ENCODE measurements around the gene SEMA3F.

The SEMA3F gene

DNA sequence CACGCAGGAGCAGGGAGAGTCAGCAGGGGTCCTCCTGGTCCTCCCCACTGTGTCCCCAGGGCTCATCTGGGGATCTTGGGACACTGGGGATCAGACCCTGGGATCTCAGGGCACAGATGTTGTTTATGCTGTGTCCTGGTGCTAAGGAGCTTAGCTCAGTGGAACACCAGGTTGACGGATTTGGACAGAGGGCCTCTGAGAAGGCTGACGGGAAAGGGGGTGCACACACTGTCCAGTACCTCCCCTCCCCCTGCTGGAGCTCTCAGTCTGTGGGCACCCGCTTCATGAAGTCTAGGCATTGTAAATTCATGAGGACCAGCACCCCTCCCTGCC is 21.9 kb upstream of the SEMA3F start:
- no peak for DNase-seq

DNA sequence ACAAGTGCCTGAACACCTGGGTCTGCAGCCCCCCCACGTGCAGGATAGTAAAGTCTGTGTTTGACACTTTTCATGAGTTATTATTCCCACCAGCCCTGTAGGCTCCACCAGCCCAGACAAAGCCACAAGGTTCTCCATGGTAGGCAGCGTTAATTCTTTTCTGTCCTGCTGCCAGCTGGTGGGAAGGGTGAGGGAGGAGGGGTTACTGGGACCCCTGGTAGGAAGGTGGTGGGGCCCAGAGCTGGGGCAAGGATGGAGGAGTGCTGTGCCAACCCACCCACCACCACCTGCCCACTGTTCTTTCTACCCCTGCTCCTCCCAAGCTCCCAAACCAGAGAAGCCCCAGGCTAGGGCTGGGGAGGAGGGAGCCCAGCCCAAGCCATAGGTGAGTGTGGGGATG is 20.8 kb upstream of the SEMA3F start:
- DNase-seq, result no peak

DNA sequence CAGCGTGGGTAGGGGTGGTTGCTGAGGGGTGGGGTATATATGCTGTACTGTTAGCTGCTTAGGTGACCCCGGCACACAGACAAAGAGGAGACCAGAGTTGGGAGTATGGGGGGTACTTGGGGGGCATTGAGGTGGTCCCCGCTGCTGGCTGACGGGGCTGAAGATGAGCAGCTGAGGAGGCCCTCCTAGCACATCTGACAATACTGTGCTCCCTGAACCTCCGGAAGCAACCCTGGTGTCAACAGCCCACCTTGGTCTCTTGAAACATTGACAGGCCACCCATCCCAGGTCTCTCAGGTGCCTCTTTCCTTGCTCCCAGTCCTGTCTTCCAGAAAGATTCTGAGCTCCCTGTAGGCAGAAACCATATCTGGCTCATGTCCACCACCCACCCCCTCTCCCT is 19.2 kb upstream of the SEMA3F start:
- DNase-seq, result no peak

DNA sequence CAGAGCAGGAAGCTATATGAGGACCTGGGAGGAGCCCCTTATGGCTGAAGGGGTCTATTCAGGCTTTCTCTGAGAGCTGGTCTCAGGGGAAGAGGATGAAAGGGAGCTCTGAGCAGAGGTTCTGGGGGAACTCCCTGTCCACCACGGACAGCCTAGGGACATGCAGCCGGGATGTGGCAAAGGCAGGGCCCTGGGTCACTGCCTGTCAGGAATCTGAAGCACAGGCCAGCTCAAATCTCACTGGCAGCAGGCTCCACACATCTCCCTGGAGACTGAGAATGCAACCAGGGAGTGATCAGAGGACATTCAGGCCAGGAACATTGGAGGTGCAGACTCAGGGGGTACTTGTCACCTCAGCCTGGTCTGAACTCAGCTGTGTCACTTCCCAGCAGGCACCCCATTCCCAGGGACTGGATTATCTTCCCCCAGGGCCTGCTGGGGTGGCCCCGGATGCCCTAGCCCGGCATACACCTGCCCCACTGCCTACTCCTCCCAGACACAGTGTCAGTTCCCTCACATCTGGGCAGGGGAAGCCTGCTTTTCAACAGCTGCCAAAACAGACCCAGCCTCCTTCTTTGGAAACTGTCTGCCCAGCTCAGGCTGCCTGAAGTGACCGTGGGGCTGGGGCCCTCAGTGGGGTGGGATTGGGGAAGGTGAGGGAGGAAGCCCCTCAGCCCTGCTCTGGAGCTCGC is 18.3 kb upstream of the SEMA3F start:
- no peak for DNase-seq

DNA sequence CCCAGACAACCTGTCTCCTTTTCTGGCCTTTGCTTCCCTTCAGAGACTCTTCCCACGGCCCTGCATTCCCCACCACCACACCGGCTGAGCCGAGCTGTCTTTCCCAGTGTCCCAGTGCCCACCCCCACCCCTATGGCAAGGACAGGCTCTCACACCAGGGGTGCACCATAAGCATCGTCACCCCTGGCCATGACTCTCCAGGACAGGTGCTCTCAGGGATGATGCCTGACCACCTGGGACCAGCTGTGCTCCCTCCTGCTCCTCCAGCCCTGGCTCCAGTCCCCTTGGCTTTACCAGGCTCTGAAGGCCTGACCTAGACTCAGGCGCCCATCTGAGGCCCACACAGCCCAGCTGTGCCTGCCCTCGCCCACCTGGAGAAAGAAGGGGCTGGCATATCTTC is 17.6 kb upstream of the SEMA3F start:
- no peak for DNase-seq

DNA sequence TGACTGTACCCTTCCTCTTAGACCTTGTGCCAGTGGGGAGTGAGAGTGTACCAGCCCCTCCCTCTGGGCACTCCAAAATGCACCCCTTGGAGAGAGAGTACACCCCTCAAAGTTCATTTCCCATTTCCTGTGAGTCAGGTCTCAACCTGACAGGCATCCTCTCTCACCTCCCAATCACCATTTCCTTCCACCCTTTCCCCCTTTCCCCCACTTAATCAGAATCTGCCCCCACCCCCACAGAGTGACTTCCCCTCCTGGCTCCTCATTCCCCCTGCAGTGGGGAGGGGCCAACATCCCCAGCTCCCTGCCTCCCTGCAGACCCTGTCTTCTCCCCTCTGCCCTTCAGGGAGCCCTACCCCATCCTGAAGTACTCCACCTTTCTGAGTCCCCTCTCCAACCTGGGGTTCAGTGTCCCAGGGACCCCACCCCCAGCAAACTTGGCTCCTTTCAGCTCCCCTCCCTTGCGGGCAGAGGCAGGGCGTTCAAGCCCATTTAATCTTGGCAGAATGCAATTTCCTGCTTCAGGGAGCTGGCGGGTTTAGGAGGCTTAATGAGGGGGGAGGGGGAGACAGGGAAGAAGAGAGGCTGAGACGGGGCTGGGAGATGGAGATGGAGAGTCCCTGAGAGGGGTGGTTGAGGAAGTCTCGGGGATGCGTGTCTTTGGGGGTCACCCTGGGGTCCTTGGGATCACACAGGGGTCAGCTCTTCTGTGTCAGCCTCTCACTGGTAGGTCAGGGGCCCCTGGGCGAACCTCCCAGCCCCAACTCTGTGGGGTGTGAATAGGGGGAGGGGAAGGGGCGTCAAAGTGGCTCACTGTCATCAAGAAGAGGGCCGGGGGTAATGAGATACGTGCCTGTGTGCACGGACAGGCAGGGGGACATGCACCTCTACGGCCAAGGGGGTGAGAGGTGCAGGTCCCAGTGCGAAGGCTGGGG is 16.6 kb upstream of the SEMA3F start:
- no peak for DNase-seq

DNA sequence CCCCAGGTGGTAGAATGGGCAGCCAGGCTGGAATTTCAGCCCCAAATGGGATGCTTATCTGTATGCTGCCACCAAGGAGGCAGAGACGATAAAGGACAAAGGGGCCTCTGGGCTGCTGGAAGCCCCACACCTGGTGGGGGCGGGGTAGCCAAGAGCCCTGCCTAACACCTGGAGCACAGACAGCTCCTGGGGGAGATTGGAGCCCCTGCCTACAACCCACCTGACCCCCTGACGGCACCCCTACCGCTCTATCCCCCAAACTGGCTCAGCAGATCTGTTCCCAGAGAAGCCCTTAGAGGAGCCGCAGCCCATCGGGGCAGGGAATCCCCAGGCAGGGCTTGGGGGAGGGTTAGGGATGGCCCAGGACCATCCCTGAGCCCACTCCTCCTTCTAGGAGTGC is 15.8 kb upstream of the SEMA3F start:
- no peak for DNase-seq

DNA sequence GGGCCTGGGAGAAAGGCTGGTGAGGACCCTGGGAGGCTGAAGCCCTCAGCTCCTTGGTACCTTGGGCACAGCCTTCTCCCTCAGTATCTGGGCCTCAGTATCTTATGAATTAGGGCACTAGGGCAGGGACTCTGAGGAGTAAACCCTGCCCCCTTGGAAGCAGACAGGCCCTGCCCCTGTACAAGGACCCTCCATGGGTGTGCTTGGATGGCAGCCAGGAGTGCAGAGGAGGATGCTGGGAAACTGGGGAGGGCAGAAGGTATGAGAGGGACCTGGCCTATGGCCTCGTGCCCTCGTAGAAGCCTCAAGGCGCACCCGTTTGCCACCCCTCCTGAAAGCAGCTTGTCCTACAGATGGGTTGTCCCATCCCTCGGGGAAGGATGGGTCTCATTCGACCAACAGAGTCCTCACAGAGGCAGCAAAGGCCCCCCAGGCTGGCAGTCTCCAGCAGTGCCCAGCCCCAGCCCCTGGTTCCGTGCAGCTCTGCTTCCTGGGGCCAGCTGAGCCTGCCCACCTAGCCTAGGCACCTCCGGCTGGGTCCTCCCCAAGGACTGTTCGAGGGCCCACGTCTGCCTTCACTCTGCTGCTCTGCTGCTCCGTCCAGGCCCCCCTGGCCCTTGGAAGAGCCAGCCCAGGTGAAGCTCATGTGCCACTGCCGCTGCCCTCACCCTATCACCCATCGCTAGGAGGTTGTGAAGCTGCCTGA is 15.3 kb upstream of the SEMA3F start:
- no peak for DNase-seq

DNA sequence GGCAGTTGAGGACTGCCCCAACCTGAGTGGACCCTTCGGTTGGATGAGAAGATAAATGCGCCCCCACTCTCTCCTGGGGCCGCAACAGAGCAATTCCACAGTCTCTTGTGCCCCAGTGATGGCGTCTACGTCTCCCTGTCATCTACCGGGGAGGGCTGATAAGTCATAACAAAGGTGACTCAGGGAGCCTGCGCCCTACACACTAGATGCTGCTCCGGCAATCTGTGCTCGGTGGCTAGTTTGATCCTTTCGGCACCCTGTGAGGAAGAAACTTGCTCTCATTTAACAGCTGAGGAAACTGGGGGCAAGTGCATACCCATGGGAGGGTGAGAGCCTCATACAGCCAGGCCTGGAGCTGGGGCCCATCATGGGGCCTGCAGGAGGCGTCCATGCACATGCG is 14.1 kb upstream of the SEMA3F start:
- DNase-seq, result no peak

DNA sequence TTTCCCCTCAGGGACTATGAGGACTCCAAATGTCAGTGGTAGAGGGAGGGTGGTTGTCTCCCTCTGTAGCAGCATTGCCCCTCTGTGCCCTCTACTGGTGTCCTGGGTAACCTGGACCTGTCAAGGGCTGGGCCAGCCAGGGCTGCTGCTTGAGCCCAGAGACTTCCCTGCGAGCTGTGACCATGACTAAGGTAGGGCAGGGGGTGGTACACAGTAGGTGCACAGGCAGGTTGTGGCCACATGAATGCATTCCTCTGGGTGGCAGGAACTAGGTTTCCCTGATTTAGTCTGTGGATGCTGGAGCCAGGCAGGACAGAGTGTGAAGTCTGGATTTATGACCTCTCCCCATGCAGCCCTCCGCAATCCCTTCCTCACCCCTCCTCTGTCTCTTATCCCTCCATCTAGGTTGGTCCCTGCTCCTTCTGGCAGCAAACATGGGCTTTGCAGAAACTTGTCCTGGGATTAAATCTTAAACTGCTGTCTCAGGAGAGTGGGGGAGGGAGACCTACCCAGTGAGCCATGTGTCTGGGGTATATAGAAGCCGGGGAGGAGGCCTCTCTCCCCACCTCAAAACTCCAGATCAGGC is 8.7 kb upstream of the SEMA3F start:
- DNase-seq, result no peak

DNA sequence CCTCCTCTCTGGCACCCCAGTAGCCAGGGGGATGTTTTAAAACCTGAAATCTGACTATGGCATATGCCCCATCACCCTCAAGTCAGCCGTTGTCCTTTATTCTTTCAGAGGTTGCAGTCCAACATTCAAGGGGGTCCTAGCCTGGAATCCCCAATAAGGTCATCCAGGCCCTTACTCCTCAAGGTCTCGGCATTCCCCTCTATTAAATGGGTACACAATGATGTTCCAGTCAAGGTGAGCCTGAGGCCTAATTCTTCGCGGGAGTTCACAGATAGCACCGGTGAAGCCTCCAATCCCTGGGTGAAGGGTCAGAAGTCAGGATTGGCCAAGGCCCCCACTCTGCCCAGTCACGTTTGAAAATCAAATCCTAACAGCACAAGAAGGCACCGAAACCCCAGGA is 8.1 kb upstream of the SEMA3F start:
- no peak for DNase-seq

DNA sequence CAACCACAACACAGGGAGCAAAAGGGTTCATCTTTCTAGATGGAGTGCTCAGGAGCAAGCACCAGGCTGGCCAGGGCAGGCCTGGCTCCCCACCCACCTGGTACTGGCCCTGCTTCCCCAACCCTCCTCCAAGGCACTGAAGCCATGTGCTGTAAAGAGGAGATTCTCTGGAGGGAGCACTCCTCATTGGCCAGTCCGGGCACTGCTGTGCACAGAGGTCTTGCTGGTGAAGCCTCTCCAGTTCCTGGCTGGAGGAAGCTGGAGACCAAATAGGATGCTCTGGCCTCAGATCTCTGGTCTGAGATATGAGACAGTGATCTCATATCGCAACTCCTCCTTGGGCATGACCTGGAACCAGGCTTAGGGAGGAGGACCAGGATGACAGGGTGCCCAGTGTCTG is 7.7 kb upstream of the SEMA3F start:
- DNase-seq, result no peak

DNA sequence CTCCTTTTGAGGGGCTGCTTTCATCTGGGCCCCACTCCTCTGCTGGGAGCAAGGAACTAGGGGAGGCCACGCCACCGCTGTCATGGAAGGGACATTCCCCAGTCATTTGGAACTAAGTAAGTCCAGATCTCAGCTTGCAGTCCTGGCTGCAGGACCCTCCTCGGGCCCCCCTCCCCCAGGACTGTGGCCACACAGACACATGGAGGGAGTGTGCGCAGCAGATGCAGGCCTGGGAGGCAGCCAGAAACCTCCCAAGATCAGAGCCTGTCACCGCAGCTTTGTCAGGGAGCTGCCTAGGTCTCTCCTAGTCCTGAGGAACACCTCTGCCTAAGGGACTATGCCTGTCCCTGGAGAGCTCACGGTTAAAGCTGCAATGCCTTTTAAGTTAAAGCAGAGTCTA is 7.3 kb upstream of the SEMA3F start:
- no peak for DNase-seq

DNA sequence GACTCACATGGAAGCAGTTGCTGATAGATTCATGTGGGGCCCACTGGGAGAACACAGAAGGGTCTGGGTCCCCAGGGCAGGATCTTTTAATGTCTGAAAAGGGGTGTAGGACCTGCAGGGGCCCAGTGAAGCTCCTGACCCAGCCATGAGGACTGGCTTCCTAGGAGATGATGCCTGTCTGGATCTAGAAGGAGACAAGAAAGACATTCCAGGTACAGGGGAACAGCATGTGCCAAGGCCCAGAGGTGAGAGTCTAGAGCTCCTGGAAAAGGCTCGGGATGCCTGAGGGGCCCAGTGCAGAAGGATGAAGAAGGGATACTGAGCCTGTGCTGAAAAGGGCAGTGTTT is 4.7 kb upstream of the SEMA3F start:
- no peak for DNase-seq

DNA sequence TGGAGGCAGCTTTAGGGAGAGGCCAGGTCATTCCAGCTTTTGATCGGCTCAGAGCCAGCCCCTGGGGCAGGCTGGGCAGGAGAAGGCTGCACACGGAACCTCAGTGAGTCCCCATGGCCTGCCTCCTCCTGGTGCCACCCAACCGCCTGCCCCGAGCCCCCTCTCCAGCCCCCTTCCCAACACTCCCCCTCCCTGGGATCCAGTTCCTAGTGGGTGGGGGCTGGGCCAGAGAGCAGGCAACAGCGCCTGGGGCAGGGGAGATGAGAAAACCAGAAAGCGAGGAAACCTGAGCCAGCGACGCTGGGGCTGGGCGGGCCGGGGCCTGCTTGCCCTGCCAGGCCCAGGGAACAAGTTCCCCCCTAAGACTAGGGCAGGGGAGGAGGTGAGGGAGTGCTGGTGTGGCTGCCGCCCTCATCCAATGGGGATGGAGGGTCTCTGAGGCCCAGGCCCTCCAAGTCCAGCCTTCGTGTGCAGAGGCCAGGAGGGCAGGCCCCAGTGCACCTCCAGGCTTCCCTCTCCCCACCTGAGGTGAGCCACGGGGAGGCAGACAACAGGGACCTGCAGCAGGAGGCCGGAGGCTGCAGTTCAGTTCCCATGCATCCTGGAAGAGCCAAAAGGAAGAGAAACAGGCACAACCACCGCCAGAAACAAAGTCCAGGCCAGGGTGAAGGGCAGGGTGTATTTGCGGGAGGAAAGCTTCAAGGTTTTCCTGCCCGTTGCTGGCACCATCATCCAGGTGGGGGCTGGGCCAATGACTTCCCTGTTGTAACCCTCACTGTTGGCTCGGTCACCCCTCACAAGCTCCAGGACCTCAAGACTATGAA is 4.0 kb upstream of the SEMA3F start:
- DNase-seq, result no peak

DNA sequence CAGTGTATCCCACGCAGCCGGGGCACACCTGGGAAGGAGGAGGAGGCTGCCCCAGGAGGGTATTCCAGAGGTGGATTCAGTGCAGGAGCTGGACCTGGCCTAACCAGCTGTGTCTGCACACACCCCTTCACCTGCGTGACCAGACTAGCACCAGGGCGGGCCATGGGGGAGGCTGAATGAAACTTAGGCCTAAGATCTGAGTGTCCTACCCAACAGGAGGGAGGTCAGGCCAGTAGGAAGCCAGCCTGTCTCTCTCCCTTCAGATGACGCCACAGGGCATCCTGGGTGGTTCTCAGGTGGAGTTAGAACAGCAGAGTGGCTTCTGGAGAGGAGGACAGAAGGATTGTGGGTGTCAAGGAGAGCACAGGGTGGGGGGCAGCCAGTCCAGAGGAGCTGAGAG is 3.4 kb upstream of the SEMA3F start:
- no peak for DNase-seq

DNA sequence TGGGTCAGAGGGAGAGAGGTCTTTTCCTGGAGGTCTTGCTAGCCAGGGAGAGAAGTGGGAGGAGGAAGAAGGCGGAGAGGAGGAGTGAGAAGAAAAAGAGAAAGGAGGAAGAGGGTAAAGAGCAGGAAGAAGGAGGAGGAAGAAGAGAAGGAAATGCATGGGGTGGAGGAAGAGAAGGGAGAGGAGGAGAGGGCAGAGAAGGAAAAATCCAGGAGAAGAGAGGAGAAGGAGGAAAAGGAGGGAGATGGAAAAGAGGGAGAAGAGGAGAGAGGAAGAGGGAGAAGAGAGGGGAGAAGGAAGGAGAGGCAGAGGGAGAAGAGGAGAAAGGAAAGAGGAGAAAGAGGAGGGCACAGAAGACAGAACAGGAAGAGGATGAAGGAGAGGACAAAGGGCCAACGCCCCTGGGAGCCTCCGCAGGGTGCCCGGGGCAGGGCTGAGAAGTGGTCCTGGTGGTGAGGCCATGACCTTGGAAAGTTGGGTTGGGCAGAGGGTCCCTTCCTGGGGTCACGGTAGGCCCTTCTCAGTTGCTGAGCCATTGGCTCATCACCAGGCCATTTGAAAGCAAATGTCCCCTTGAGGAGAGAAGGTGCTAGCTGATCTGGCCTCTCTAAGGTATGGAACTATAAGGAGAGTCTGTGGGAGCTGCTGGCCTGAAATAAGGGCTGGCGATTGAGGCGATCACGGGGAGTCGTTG is 1.2 kb upstream of the SEMA3F start:
- DNase-seq, result no peak

DNA sequence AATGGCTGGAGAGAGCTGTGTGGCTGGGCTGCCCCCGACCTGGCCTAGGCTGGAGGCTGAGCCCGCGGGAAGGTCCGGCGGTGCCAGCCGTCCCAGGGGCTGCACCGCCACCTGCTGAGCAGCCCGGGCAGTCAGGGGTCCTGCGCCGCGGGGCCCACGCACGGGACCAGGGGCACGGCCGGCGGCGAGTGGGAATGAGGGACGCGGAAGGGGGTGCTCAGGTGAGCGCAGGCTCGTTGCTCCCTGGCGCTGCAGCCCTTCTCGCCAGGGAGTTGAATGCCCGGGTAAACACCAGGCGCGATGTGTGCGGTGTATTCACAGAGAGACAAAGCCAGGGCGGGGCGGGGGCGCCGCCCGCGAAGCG is 666 bp upstream of the SEMA3F start:
- DNase-seq, result no peak

DNA sequence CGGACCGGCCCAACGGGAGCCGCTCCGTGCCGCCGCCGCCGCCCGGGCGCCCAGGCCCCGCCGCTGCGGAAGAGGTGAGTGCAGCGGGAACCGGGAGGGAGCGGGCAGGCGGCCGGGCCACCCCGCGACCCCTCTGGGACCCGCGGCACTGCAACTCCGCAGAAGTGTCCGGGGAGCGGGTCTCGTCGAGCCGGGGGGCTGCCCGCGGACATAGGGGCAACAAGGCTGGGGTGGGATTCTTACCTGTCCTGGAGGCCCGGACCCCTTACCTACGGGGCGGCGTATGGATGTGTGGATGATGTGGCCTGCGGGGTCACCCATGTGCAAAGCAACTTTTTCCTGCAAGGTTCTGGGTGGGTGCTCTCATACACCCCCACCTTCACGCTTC is 361 bp downstream of the SEMA3F start:
- no peak for DNase-seq

DNA sequence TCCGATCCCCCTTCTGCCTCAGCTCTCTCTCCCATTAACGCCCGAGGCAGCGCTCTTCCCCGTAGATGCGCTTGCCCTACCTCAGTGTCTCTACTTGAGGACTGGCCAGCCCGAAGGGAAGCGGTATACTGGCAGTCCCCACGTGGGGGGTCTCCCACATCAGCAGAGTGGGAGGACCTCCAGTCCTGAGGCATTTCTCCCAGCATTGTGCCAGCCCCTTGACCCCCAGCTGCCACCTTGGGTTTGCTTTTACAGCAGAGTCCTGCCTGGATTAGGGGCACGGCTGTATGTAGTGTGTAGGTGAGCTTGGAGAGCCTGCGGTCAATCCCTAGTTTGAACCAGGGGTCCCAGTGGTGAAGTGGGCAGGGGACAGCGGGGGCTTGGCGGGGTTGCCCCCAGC is 767 bp downstream of the SEMA3F start:
- no peak for DNase-seq

DNA sequence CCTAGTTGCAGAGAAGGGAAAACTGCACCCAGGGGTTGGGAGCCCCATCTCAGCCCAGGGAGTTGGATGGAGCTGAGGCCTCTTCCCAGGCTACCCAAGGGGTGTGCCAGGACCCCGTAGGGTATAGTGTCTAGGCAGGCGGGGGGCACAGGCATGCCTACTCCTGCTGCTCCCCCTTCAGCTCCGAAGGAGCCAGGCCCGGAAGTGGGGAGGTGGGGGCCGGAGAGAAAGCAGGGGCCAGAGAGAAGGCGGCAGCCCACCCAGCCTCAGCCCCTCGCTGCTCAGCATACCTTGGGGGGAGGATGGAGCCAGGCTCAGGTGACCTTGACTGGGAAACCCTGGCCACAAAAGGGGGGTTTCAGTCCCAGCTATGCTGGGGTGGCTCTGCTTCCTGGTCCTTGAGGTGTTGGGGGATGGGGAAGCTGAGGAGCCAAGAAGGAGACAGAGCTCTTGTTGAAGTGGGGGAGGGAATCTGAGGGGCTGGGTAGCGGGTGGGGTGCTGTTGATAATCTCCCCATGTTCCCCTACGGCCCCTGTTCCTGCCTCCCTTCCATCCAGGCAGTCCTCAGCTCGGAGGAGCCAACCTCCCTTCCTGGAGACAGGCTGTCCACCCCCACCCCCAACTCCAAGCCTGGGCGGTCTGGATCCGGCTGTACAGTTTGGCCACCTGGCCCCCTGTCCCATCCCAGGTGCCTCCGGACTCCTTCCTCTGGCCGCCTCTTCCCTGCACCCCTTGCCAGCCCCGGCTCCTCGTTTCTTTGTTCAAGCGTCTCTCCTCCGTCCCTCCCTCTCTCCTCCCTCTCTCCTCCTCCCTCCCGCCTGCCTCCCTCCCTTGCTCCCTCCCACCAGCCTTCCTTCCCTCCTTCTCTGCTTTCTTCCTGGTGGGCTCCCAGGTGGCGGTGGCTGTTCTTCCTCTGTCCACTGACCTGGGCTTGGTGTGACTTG is 1.7 kb downstream of the SEMA3F start:
- DNase-seq, result no peak
